ENCODE measurements around the gene FMNL3. TPM values are rescaled to one million over a fixed set of nuclear protein-coding genes. Genes with fewer than 3 reads are reported as not detected.

FMNL3 gene
- total and polyA plus RNA-seq, 2 of the 13 experiments (the other 11 are each of a cell fraction or from before 2014, with no cell fraction given), result 0.44 to 1.1 TPM

DNA sequence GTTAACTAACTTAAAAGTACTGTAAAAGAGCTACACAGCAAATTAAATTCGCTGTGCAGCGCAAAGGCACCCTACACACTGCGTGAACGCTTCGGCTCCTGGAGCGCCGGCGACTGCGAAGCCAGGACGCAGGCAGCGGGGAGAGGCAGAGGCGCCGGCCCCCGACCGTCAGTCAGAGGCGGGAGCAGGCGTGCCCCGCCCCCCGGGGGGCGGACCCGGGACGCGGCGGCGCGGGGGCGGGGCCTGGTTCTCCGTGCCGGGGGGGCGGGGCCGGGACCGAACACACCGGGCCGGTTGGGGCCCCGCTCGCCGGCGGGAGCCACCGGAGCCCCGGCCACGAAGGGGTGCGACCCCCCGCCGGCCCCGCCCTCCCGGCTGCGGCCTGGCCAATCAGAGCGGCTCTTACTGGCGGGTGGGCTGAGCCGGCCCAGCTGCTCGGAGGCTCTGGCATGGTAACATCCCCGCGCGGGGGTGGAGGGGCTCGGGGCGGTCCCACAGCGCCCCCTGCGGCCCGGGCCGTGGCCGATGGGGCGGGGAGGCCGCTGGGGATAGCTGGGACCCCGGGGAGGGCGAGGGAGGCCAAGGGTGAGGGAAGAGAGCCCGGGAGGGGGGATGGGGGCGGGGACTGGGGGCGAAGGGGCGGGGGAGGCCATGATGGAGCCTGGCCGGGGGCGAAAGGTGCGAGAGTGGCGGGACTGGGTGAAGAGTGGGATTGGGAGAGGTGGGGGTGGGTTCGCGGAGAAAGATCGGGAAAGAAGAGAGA lies 83.9 kb downstream of the FMNL3 start, which contains the start of gene PRPF40B (continued):
- TF ChIP-seq TCF12 (IDR thresholded peaks at IDR 0.05) (no peak), TCF12 (CRISPR knock-in tag; IDR thresholded peaks at IDR 0.05) (no peak), MBNL3 (CRISPR knock-in tag; conservative IDR thresholded peaks at IDR 0.05) (no peak), ZMYM4 (CRISPR knock-in tag; IDR thresholded peaks at IDR 0.05) (peak; percentile 48), ARNTL (CRISPR knock-in tag; IDR thresholded peaks at IDR 0.05) (no peak), PHB2 (IDR thresholded peaks at IDR 0.05; ENCODE audit: partially characterized antibody) (no peak), ZNF629 (CRISPR knock-in tag; conservative IDR thresholded peaks at IDR 0.05) (no peak), U2AF1 (optimal IDR thresholded peaks at IDR 0.05; ENCODE audit: low read depth, low read length) (no peak), ELF4 (CRISPR knock-in tag; IDR thresholded peaks at IDR 0.05; ENCODE audit: borderline replicate concordance) (no peak), ZNF776 (CRISPR knock-in tag; IDR thresholded peaks at IDR 0.05) (no peak), ZKSCAN5 (CRISPR knock-in tag; IDR thresholded peaks at IDR 0.05) (no peak), MED13 (CRISPR knock-in tag; IDR thresholded peaks at IDR 0.05) (no peak), ZNF383 (CRISPR knock-in tag; IDR thresholded peaks at IDR 0.05; ENCODE audit: borderline replicate concordance) (no peak), ZNF333 (CRISPR knock-in tag; IDR thresholded peaks at IDR 0.05; ENCODE audit: borderline replicate concordance) (no peak)
- TF ChIP-seq, protein P1, sequence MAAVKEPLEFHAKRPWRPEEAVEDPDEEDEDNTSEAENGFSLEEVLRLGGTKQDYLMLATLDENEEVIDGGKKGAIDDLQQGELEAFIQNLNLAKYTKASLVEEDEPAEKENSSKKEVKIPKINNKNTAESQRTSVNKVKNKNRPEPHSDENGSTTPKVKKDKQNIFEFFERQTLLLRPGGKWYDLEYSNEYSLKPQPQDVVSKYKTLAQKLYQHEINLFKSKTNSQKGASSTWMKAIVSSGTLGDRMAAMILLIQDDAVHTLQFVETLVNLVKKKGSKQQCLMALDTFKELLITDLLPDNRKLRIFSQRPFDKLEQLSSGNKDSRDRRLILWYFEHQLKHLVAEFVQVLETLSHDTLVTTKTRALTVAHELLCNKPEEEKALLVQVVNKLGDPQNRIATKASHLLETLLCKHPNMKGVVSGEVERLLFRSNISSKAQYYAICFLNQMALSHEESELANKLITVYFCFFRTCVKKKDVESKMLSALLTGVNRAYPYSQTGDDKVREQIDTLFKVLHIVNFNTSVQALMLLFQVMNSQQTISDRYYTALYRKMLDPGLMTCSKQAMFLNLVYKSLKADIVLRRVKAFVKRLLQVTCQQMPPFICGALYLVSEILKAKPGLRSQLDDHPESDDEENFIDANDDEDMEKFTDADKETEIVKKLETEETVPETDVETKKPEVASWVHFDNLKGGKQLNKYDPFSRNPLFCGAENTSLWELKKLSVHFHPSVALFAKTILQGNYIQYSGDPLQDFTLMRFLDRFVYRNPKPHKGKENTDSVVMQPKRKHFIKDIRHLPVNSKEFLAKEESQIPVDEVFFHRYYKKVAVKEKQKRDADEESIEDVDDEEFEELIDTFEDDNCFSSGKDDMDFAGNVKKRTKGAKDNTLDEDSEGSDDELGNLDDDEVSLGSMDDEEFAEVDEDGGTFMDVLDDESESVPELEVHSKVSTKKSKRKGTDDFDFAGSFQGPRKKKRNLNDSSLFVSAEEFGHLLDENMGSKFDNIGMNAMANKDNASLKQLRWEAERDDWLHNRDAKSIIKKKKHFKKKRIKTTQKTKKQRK (IDR thresholded peaks at IDR 0.05; ENCODE audit: low read length), result no peak
- TF ChIP-seq, protein P2, sequence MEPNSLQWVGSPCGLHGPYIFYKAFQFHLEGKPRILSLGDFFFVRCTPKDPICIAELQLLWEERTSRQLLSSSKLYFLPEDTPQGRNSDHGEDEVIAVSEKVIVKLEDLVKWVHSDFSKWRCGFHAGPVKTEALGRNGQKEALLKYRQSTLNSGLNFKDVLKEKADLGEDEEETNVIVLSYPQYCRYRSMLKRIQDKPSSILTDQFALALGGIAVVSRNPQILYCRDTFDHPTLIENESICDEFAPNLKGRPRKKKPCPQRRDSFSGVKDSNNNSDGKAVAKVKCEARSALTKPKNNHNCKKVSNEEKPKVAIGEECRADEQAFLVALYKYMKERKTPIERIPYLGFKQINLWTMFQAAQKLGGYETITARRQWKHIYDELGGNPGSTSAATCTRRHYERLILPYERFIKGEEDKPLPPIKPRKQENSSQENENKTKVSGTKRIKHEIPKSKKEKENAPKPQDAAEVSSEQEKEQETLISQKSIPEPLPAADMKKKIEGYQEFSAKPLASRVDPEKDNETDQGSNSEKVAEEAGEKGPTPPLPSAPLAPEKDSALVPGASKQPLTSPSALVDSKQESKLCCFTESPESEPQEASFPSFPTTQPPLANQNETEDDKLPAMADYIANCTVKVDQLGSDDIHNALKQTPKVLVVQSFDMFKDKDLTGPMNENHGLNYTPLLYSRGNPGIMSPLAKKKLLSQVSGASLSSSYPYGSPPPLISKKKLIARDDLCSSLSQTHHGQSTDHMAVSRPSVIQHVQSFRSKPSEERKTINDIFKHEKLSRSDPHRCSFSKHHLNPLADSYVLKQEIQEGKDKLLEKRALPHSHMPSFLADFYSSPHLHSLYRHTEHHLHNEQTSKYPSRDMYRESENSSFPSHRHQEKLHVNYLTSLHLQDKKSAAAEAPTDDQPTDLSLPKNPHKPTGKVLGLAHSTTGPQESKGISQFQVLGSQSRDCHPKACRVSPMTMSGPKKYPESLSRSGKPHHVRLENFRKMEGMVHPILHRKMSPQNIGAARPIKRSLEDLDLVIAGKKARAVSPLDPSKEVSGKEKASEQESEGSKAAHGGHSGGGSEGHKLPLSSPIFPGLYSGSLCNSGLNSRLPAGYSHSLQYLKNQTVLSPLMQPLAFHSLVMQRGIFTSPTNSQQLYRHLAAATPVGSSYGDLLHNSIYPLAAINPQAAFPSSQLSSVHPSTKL (CRISPR knock-in tag; IDR thresholded peaks at IDR 0.05), result peak; percentile 39; the same call in 1 of the 2 replicates
- TF ChIP-seq, protein P3, sequence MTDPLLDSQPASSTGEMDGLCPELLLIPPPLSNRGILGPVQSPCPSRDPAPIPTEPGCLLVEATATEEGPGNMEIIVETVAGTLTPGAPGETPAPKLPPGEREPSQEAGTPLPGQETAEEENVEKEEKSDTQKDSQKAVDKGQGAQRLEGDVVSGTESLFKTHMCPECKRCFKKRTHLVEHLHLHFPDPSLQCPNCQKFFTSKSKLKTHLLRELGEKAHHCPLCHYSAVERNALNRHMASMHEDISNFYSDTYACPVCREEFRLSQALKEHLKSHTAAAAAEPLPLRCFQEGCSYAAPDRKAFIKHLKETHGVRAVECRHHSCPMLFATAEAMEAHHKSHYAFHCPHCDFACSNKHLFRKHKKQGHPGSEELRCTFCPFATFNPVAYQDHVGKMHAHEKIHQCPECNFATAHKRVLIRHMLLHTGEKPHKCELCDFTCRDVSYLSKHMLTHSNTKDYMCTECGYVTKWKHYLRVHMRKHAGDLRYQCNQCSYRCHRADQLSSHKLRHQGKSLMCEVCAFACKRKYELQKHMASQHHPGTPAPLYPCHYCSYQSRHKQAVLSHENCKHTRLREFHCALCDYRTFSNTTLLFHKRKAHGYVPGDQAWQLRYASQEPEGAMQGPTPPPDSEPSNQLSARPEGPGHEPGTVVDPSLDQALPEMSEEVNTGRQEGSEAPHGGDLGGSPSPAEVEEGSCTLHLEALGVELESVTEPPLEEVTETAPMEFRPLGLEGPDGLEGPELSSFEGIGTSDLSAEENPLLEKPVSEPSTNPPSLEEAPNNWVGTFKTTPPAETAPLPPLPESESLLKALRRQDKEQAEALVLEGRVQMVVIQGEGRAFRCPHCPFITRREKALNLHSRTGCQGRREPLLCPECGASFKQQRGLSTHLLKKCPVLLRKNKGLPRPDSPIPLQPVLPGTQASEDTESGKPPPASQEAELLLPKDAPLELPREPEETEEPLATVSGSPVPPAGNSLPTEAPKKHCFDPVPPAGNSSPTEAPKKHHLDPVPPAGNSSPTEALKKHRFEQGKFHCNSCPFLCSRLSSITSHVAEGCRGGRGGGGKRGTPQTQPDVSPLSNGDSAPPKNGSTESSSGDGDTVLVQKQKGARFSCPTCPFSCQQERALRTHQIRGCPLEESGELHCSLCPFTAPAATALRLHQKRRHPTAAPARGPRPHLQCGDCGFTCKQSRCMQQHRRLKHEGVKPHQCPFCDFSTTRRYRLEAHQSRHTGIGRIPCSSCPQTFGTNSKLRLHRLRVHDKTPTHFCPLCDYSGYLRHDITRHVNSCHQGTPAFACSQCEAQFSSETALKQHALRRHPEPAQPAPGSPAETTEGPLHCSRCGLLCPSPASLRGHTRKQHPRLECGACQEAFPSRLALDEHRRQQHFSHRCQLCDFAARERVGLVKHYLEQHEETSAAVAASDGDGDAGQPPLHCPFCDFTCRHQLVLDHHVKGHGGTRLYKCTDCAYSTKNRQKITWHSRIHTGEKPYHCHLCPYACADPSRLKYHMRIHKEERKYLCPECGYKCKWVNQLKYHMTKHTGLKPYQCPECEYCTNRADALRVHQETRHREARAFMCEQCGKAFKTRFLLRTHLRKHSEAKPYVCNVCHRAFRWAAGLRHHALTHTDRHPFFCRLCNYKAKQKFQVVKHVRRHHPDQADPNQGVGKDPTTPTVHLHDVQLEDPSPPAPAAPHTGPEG (CRISPR knock-in tag; IDR thresholded peaks at IDR 0.05), result no peak
